K562 (cell line): ENCODE results near the gene OLIG3. TPM values are rescaled to one million over a fixed set of nuclear protein-coding genes. Genes with fewer than 3 reads are reported as not detected.

ENCODE experiments used
- ATAC-seq: fragments of 200-7000 bp; cut with Tn5 transposase; 3 replicates; pipeline ENCODE4 v1.9.1; 2020; ENCODE audit warnings: moderate library complexity
- BruUV-seq: library from RNA; stranded (reverse); fragments of 400-500 nt; replicated peaks from 2 replicates; lab custom pipeline; 2021; lab: Mats Ljungman, UMichigan
- CTCF ChIA-PET: fragments of 300-600 bp; formaldehyde crosslinking; extraction: SDS; loops from one replicate; lab custom pipeline; 2021; ENCODE audit warnings: low intra/inter-chr PET ratio; lab: Yijun Ruan, JAX
- POLR2A ChIA-PET: fragments of 300-600, 350-650 bp; sonication (Branson Sonifier 250); formaldehyde crosslinking; extraction: SDS; loops from one replicate; lab custom pipeline; 2021; ENCODE audit warnings: antibody characterized with exemption, inconsistent platforms; lab: Yijun Ruan, JAX
- DNase-seq, 4 experiments: peaks; one replicate each; pipeline versions ENCODE4 v3.0.0 to v3.0.0-alpha.2; 2011 to 2018; ENCODE audit warnings: low spot score in 3 of 4, mixed read lengths in 3 of 4; ENCODE audit errors: extremely low read depth in 1 of 4
- FAIRE-seq: peaks from 2 replicates; lab custom pipeline; 2011; peaks lifted over from hg19 to GRCh38; lab: Jason Lieb, UNC
- H2AFZ ChIP-seq: 2 replicates; pipeline ENCODE4 v1.6.0; 2011; ENCODE audit warnings: low read depth, low read length, control low read depth, inconsistent platforms
- H3K27ac ChIP-seq: fragments of 200-600 bp; 3 replicates; pipeline ENCODE4 v1.8.0; 2011; ENCODE audit warnings: low read depth, mild to moderate bottlenecking, control low read depth, inconsistent platforms, low read length, moderate library complexity, mixed read lengths; ENCODE audit errors: extremely low read depth
- H3K27me3 ChIP-seq, 2 experiments: fragments of 300-600 bp in 1 of 2; 2 replicates in 1 of 2; 3 replicates in 1 of 2; pipeline versions ENCODE4 v1.6.0 to v1.8.0; 2011; ENCODE audit warnings: inconsistent platforms in 2 of 2, low read length in 2 of 2, mild to moderate bottlenecking in 1 of 2, mixed read lengths in 1 of 2, moderate library complexity in 1 of 2; ENCODE audit not compliant: control insufficient read depth in 2 of 2, insufficient read depth in 2 of 2
- H3K36me3 ChIP-seq: fragments of 300-600 bp; 3 replicates; pipeline ENCODE4 v1.8.0; 2011; ENCODE audit warnings: mild to moderate bottlenecking, low read length, inconsistent platforms; ENCODE audit not compliant: control insufficient read depth, insufficient read depth
- H3K4me1 ChIP-seq, 2 experiments: fragments of 200-600 bp in 1 of 2; replicated peaks in 1 of 2; 2 replicates in 1 of 2; 3 replicates in 1 of 2; pipeline versions ENCODE4 v1.5.1 to v1.8.0; 2011; ENCODE audit warnings: inconsistent platforms in 2 of 2, low read length in 2 of 2, mild to moderate bottlenecking in 1 of 2, mixed read lengths in 1 of 2, moderate library complexity in 1 of 2; ENCODE audit not compliant: control insufficient read depth in 2 of 2, insufficient read depth in 2 of 2
- H3K4me2 ChIP-seq: 2 replicates; pipeline ENCODE4 v1.6.1; 2011; ENCODE audit warnings: low read length, control low read depth, inconsistent platforms, mixed read lengths; ENCODE audit not compliant: insufficient read depth
- H3K4me3 ChIP-seq: fragments of 200-600 bp; sonication (generic), shearing (Covaris generic); 2 replicates; pipeline ENCODE4 v1.5.1; 2016; ENCODE audit warnings: control low read depth, inconsistent platforms
- H3K79me2 ChIP-seq: fragments of 200-600 bp; 3 replicates; pipeline ENCODE4 v1.8.0; 2011; ENCODE audit warnings: low read length, inconsistent platforms; ENCODE audit not compliant: control insufficient read depth, insufficient read depth
- H3K9ac ChIP-seq, 2 experiments: 2 replicates each; pipeline versions ENCODE4 v1.6.0 to v1.6.1; 2011; ENCODE audit warnings: low read depth in 2 of 2, low read length in 2 of 2, control low read depth in 1 of 2, inconsistent platforms in 1 of 2, mild to moderate bottlenecking in 1 of 2, mixed read lengths in 1 of 2; ENCODE audit not compliant: insufficient read depth in 1 of 2
- H3K9me1 ChIP-seq: one replicate; pipeline ENCODE4 v1.6.0; 2011; ENCODE audit warnings: inconsistent platforms, mild to moderate bottlenecking, low read length, moderate library complexity; ENCODE audit not compliant: control insufficient read depth, insufficient read depth
- H3K9me3 ChIP-seq: replicated peaks from 2 replicates; pipeline ENCODE4 v1.5.1; 2011; ENCODE audit warnings: low read depth, low read length, inconsistent platforms; ENCODE audit not compliant: control insufficient read depth, insufficient read depth
- H4K20me1 ChIP-seq: replicated peaks from 2 replicates; pipeline ENCODE4 v1.6.1; 2011; ENCODE audit warnings: low read length, inconsistent platforms, mixed read lengths; ENCODE audit not compliant: control insufficient read depth, insufficient read depth
- C11orf30 ChIP-seq: fragments of 450-650 bp; IDR thresholded peaks from 2 replicates; pipeline ENCODE4 v1.6.1; 2016; ENCODE audit warnings: low read depth, mild to moderate bottlenecking
- KLF16 ChIP-seq: IDR thresholded peaks from 2 replicates; pipeline ENCODE4 v1.6.1; 2016; ENCODE audit warnings: antibody characterized with exemption
- MAFF ChIP-seq: IDR thresholded peaks from 2 replicates; pipeline ENCODE4 v1.6.1; 2012; ENCODE audit warnings: low read length, improper control_type of control experiment
- MAFG ChIP-seq: fragments of 450-650 bp; conservative IDR thresholded peaks from 2 replicates; pipeline ENCODE4 v1.6.1; 2016; ENCODE audit warnings: missing genetic modification characterization, missing compliant biosample characterization
- MAFK ChIP-seq: IDR thresholded peaks from 2 replicates; pipeline ENCODE4 v1.6.1; 2011; ENCODE audit warnings: low read length, improper control_type of control experiment
- MED1 ChIP-seq: sonication (generic); formaldehyde crosslinking; IDR thresholded peaks from 2 replicates; pipeline ENCODE4 v1.8.1; 2023; ENCODE audit warnings: missing genetic modification reagents, borderline replicate concordance
- PHF21A ChIP-seq: fragments of 450-650 bp; IDR thresholded peaks from 2 replicates; pipeline ENCODE4 v1.6.1; 2017; ENCODE audit warnings: low read depth, borderline replicate concordance
- ZNF316 ChIP-seq: fragments of 450-650 bp; IDR thresholded peaks from 2 replicates; pipeline ENCODE4 v1.6.1; 2016
- WGBS: fragments of 100-300 bp; shearing (Covaris generic); methylation state at CpG from one replicate; pipeline ENCODE4 v1.1.6; 2016; ENCODE audit warnings: low coverage, mixed read lengths; ENCODE audit not compliant: insufficient coverage; ENCODE audit errors: missing lambda C conversion rate; 5-methylcytosine and 5-hydroxymethylcytosine counted together
- in situ Hi-C: fragments of 300-500 bp; cut with MboI; formaldehyde crosslinking; loops from 4 replicates; pipeline ENCODE4 v1.15.0; 2018; ENCODE audit warnings: inconsistent platforms, mixed read lengths
- intact Hi-C: fragments of 100-400 bp; cut with micrococcal nuclease; formaldehyde crosslinking; loops from 2 replicates; pipeline ENCODE4 v1.14.2; 2022
- polyA plus RNA-seq, 8 experiments: library from polyadenylated mRNA; depleted of rRNA in 4 of 8; stranded (reverse) in 5 of 8; unstranded in 3 of 8; fragments of >200 nt; fragmentation: Nextera tagmentation in 2 of 8; fragmentation: Illumina TruSeq in 1 of 8; extraction: Ambion mirVana in 2 of 8; extraction: Trizol in 1 of 8; gene quantifications; 2 replicates each; pipeline versions ENCODE4 v1.2.1 to v1.2.3, GENCODE V29; 2011 to 2014; ENCODE audit warnings: inconsistent platforms in 1 of 8, missing spikeins in 1 of 8
- total RNA-seq, 7 experiments: library from RNA; depleted of rRNA in 6 of 7; stranded (reverse); fragments of >200 nt in 6 of 7; fragmentation: Illumina TruSeq in 2 of 7; extraction: Trizol in 2 of 7; gene quantifications; 2 replicates each; pipeline versions ENCODE4 v1.2.1 to v1.2.3, GENCODE V29; 2011 to 2021; ENCODE audit warnings: low replicate concordance in 1 of 7

The OLIG3 gene
- total and polyA plus RNA-seq, 9 of the 15 experiments (the other 6 are each of a cell fraction or from before 2014, with no cell fraction given): not detected

- no TSS peak for BruUV-seq
- H3K9me3 ChIP-seq: no peaks in the 10 kb centered on the region
- TF ChIP-seq C11orf30 (peak; percentile 8; the same call in 1 of the 2 replicates), MED1 (CRISPR knock-in tag) (no peak), ZNF316 (peak; percentile 49; the same call in 1 of the 2 replicates), MAFG (tag) (0 out of 2 replicates have a peak, but pooled peaks have one; percentile 17), KLF16 (no peak), PHF21A (no peak), MAFF (peak; percentile 50), MAFK (peak; percentile 25; the same call in 1 of the 2 replicates)
- TF ChIP-seq, all 486 proteins: peak for 5
- 0% methylated on average over 3 of the region's 3 CpGs for WGBS
- in situ Hi-C loops (no loop called here), intact Hi-C loops (no loop called here)
- Histone ChIP-seq H3K79me2 (no peaks in the 10 kb centered on the region), H3K9me1 (no peaks in the 10 kb centered on the region), H3K4me2 (no peak overlapping the region), H3K4me3 (no peak overlapping the region), H3K27me3 (peaks cover 0 to 8% of the 10 kb centered on the region in 2 experiments; a peak in 2 of 5 replicates), H3K9ac (no peak overlapping the region), H3K36me3 (no peaks in the 10 kb centered on the region), H3K27ac (no peak overlapping the region), H3K4me1 (no peaks in the 10 kb centered on the region), H4K20me1 (no peaks in the 10 kb centered on the region), H2AFZ (no peak overlapping the region)
- POLR2A ChIA-PET: no interaction called here
- ATAC-seq (no peak), DNase-seq (no peak), FAIRE-seq (no peak)
- CTCF ChIA-PET: no interaction called here
Measured at GRCh38 chr6:137472641-137473137, 21.5 kb downstream of the OLIG3 start.
